Breast epithelium (tissue), 4 donors: ENCODE data around the gene SUSD6. TPM values are rescaled to one million over a fixed set of nuclear protein-coding genes. Genes with fewer than 3 reads are reported as not detected.

Experiments
- DNase-seq, 2 donors: peaks; one replicate each; pipeline ENCODE4 v3.0.0-alpha.2; 2019; ENCODE audit warnings: low spot score in 2 of 2
- H3K27ac ChIP-seq, 2 donors: fragments of 200-600 bp; sonication (generic) in 1 of 2; one replicate each; pipeline ENCODE4 v1.5.1; 2016 to 2019; ENCODE audit warnings: mild to moderate bottlenecking in 1 of 2
- H3K27me3 ChIP-seq, 2 donors: fragments of 200-600 bp; sonication (generic) in 1 of 2; one replicate each; pipeline versions ENCODE4 v1.5.1 to v1.6.0; 2017 to 2019; ENCODE audit warnings: control low read depth in 1 of 2, mild to moderate bottlenecking in 1 of 2
- H3K36me3 ChIP-seq: fragments of 200-600 bp; one replicate; pipeline ENCODE4 v1.5.1; 2019
- H3K4me1 ChIP-seq, 2 donors: fragments of 200-600 bp; sonication (generic); one replicate each; pipeline ENCODE4 v1.5.1; 2016 to 2019; ENCODE audit warnings: control low read depth in 1 of 2
- H3K4me3 ChIP-seq, 3 donors: fragments of 200-600 bp; sonication (generic); 1 replicate in 2 of 3; 2 replicates in 1 of 3; pipeline ENCODE4 v1.5.1; 2016 to 2019; ENCODE audit warnings: mild to moderate bottlenecking in 3 of 3, moderate library complexity in 2 of 3
- H3K9me3 ChIP-seq, 2 donors: fragments of 200-600 bp; sonication (generic) in 1 of 2; one replicate each; pipeline ENCODE4 v1.5.1; 2016 to 2019; ENCODE audit warnings: control low read depth in 1 of 2
- POLR2A ChIP-seq: fragments of 450-650 bp; IDR thresholded peaks from one replicate; pipeline ENCODE4 v1.6.1; 2016; ENCODE audit warnings: antibody characterized with exemption, mild to moderate bottlenecking, moderate library complexity
- POLR2AphosphoS5 ChIP-seq, 3 donors: sonication (generic); formaldehyde crosslinking; IDR thresholded peaks; one replicate each; pipeline ENCODE4 v1.6.1; 2017; ENCODE audit warnings: antibody characterized with exemption in 3 of 3
- intact Hi-C: fragments of 100-400 bp; cut with DNase I; formaldehyde crosslinking; loops from one replicate; pipeline ENCODE4 v1.15.1; 2023; ENCODE audit warnings: low total_unique reads
- total RNA-seq, 3 donors: library from RNA; depleted of rRNA; stranded (reverse); fragments of >200 nt; gene quantifications; one replicate each; pipeline ENCODE4 v1.1.0, GENCODE V29; 2016
- TF ChIP-seq, protein P1 (sequence below), 3 donors: fragments of 450-650 bp; IDR thresholded peaks; one replicate each; pipeline ENCODE4 v1.5.1; 2016 to 2017; ENCODE audit warnings: antibody characterized with exemption in 3 of 3, mild to moderate bottlenecking in 3 of 3, moderate library complexity in 3 of 3

Gene SUSD6
- total RNA-seq, 3 donors from 2014 or later = 30.2 to 55.9 (median 55.7) TPM

DNA sequence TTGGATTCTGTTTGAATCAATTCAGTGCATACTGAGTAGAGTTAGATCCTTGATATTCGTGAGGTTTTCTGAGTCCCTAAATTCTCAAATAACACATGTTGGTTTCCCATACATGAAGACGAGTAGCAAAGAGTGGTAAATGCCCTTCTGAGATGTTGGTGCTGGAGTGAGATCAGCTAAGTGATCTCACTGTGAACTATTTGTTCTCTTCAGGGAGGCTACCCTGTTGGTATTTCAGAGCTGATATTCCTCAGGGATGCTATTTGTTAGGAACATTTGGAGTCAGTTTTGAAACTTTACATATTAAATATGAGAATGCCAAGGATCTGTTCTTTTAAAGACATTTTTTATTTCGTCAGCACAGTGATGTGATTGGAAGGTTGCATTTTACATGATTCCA lies 54.7 kb downstream of the SUSD6 start:
- no peak for DNase-seq
- TF ChIP-seq POLR2A = no peak
- TF ChIP-seq, protein P1, sequence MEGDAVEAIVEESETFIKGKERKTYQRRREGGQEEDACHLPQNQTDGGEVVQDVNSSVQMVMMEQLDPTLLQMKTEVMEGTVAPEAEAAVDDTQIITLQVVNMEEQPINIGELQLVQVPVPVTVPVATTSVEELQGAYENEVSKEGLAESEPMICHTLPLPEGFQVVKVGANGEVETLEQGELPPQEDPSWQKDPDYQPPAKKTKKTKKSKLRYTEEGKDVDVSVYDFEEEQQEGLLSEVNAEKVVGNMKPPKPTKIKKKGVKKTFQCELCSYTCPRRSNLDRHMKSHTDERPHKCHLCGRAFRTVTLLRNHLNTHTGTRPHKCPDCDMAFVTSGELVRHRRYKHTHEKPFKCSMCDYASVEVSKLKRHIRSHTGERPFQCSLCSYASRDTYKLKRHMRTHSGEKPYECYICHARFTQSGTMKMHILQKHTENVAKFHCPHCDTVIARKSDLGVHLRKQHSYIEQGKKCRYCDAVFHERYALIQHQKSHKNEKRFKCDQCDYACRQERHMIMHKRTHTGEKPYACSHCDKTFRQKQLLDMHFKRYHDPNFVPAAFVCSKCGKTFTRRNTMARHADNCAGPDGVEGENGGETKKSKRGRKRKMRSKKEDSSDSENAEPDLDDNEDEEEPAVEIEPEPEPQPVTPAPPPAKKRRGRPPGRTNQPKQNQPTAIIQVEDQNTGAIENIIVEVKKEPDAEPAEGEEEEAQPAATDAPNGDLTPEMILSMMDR (IDR thresholded peaks at IDR 0.05) = no peak
- TF ChIP-seq POLR2AphosphoS5 (IDR thresholded peaks at IDR 0.05) = no peak
- peaks cover 20 to 29% of the 10 kb centered on the region in 2 donors for H3K4me1 ChIP-seq
- no peaks in the 10 kb centered on the region for H3K27me3 ChIP-seq
- H3K4me3 ChIP-seq = no peak overlapping the region
- intact Hi-C loops = no loop called here
- no peaks in the 10 kb centered on the region for H3K36me3 ChIP-seq
- H3K9me3 ChIP-seq = no peaks in the 10 kb centered on the region
- peak overlapping the region; percentile 88 to 90 for H3K27ac ChIP-seq

DNA sequence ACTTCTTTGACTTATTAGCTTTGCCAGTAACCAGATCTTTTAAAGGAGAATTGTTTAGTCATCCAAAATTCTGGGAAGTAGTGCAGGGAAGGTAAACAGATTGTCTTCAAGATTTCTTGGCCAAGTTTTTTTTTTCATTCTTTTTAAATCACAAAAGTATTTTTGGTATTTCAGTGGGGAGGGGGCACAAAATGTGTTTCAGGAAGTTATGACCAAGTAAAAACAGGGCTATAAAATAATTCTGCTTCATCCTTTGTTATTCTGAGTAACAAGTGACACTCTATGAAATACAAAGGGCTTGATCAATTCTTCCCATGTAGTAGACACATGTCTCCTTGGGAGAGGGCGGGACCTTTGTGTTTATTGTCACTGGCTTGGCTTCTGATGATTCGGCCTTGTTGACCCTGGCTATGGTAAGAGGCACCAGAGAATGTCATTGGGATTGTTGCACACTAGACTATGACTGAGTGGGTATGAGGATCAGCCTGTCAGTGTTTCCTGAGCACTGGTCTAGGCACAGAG lies 55.4 kb downstream of the SUSD6 start:
- TF ChIP-seq POLR2A (no peak), POLR2AphosphoS5 (IDR thresholded peaks at IDR 0.05) (peak in 1 of 3 donors; percentile 14)
- TF ChIP-seq, protein P1 (IDR thresholded peaks at IDR 0.05) = no peak

DNA sequence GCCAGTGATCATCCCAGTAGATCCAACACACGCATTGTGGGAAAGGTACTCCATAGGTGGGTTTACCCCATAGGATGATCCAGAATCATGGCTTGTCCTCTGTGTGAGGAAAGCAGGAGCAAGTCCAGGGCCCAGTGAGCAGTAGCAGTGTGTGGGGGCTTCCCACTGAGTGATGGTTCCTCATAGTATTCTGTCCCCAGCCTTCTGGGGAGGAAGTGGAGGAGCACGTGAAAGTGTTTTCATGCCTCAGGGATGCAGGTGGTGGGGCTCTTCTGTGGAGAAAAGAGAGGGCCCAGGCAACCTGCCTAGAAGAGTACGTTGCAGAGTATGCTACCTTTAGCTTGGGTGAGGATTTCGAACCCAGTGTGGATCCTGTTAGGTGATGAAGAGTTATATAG lies 56.5 kb downstream of the SUSD6 start:
- no peaks in the 10 kb centered on the region for H3K36me3 ChIP-seq
- peaks cover 19 to 21% of the 10 kb centered on the region in 2 donors for H3K4me1 ChIP-seq
- no peaks in the 10 kb centered on the region for H3K9me3 ChIP-seq
- H3K4me3 ChIP-seq = no peak overlapping the region
- intact Hi-C loops = no loop called here
- TF ChIP-seq, protein P1 (IDR thresholded peaks at IDR 0.05) = no peak
- no peak for TF ChIP-seq POLR2AphosphoS5 (IDR thresholded peaks at IDR 0.05)
- TF ChIP-seq POLR2A = no peak
- DNase-seq = no peak
- H3K27ac ChIP-seq = peak overlapping the region; percentile 50 to 90
- H3K27me3 ChIP-seq = no peaks in the 10 kb centered on the region

More for the DNA sequence above, 55.4 kb downstream of the SUSD6 start:
- DNase-seq = no peak
- H3K36me3 ChIP-seq = no peaks in the 10 kb centered on the region
- peak overlapping the region; percentile 88 to 90 for H3K27ac ChIP-seq
- H3K4me1 ChIP-seq = peaks cover 20 to 33% of the 10 kb centered on the region in 2 donors
- H3K4me3 ChIP-seq = peak overlapping the region in 1 of 3 donors; percentile 27
- intact Hi-C loops = no loop called here
- H3K27me3 ChIP-seq = no peaks in the 10 kb centered on the region
- no peaks in the 10 kb centered on the region for H3K9me3 ChIP-seq

DNA sequence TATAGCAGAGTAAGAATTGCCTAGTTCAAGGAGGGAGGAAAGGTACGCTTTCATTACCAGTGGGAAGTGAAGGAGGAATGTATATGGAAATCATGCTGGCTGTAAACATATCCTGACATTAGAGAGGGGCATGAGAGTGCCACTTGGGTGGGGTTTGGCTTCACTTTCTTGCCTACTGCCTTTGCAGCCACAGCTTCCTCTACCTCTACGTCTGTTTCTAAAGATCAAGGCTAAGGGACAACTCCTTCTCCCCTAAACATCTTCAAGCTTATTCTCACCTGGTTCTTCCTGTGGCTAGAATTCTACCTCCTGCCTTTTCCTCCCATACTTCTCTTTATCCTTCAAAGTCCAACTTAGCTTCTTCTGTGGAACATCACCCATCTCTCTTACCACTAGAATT lies 58.0 kb downstream of the SUSD6 start:
- DNase-seq = no peak
- Histone ChIP-seq H3K36me3 (no peaks in the 10 kb centered on the region), H3K27ac (peak overlapping the region; percentile 4 to 42), H3K4me3 (no peak overlapping the region), H3K27me3 (no peaks in the 10 kb centered on the region), H3K9me3 (no peaks in the 10 kb centered on the region), H3K4me1 (peaks cover 18 to 21% of the 10 kb centered on the region in 2 donors)
- intact Hi-C loops = no loop called here
- TF ChIP-seq POLR2A (no peak), POLR2AphosphoS5 (IDR thresholded peaks at IDR 0.05) (no peak)
- TF ChIP-seq, protein P1 (IDR thresholded peaks at IDR 0.05) = no peak

DNA sequence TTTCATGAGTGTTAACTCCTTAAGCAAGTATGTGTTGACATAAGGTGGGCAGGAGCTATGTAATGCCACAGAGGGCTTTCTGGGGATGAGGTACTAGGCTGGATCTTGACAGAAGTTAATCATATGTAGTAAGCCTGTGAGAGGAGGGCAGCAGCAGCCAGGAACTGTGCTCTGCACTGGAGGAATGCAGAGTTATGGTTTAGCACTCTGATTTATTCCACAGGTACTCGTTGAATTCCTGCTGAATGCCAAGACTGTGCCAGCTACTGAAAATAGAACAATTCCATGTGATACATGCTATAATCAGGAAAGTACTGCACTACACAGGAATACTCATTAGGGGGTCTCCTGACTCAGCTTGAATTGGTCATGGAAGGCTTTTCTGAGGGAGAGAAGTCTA lies 58.7 kb downstream of the SUSD6 start:
- intact Hi-C loops = loop anchor here (10.0 kb wide), 1 partner anchor 55 kb away; the partner anchor contains the start of gene SUSD6
- DNase-seq = no peak
- H3K27me3 ChIP-seq = no peaks in the 10 kb centered on the region
- TF ChIP-seq POLR2AphosphoS5 (IDR thresholded peaks at IDR 0.05) = no peak
- H3K4me1 ChIP-seq = peaks cover 19 to 23% of the 10 kb centered on the region in 2 donors
- no peak overlapping the region for H3K4me3 ChIP-seq
- no peaks in the 10 kb centered on the region for H3K36me3 ChIP-seq
- peak overlapping the region; percentile 42 to 44 for H3K27ac ChIP-seq
- H3K9me3 ChIP-seq = no peaks in the 10 kb centered on the region
